ENCODE results near the gene SBK1. TPM values are rescaled to one million over a fixed set of nuclear protein-coding genes. Genes with fewer than 3 reads are reported as not detected.

SBK1 gene
- total RNA-seq, 1 experiment from 2014 or later, result 19.2 TPM

- no peak for TF ChIP-seq EZH2phosphoT487 (IDR thresholded peaks at IDR 0.05; ENCODE audit: borderline replicate concordance)
- no peak for TF ChIP-seq EZH2 (IDR thresholded peaks at IDR 0.05)
- no peak for TF ChIP-seq ZBTB33 (IDR thresholded peaks at IDR 0.05; ENCODE audit: extremely low read depth, insufficient replicate concordance, low read length)
These were observed 19.6 kb downstream of the SBK1 start (continued) for GRCh38 chr16:28311913-28312312.

DNA sequence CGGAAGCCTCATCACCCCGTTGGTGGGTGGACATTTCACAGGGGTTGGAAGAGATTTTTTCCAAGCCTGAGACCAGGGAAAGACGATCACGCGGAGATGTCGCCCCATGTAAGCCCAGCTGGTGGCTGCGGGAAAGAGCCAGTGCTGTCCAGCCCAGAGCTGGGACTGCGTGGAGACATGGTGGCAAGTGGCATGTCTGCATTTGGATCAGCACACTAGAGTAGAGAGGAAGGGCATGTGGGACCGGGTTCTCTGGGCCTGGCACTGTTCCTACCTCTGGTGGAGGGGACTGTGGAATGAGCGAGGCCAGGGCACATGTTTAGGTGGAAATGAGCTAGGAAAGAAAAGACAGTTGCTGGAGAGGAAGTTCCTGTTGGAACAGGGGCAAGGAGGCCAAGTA, 20.0 kb downstream of the SBK1 start:
- Histone ChIP-seq H3K4me3 (replicated peaks in 1 of 2; ENCODE audit: low read depth in 1 of 2, low read length in 2 of 2) (no peak overlapping the region), H3K4me1 (ENCODE audit: control insufficient read depth in 1 of 2, insufficient read depth in 2 of 2, low read length in 2 of 2) (peaks cover 4 to 13% of the 10 kb centered on the region in 2 experiments; a peak in 2 of 4 replicates), H3K36me3 (ENCODE audit: control insufficient read depth in 1 of 2, insufficient read depth in 2 of 2, low read length in 2 of 2) (no peaks in the 10 kb centered on the region), H3K4me2 (ENCODE audit: low read length) (no peak overlapping the region), H4K20me1 (ENCODE audit: insufficient read depth) (no peaks in the 10 kb centered on the region), H3K79me2 (ENCODE audit: insufficient read depth, low read length) (no peaks in the 10 kb centered on the region), H3K27me3 (ENCODE audit: insufficient read depth, low read length) (no peaks in the 10 kb centered on the region), H2AFZ (ENCODE audit: low read depth, low read length, poor library complexity, severe bottlenecking) (no peak overlapping the region), H3K9me3 (ENCODE audit: control insufficient read depth in 1 of 2, insufficient read depth in 1 of 2, low read depth in 1 of 2, low read length in 2 of 2) (no peaks in the 10 kb centered on the region), H3K27ac (ENCODE audit: low read depth, low read length) (no peak overlapping the region), H3K9me2 (ENCODE audit: insufficient read depth) (no peaks in the 10 kb centered on the region), H3K9ac (ENCODE audit: low read length) (no peak overlapping the region)
- ATAC-seq (no peak), DNase-seq (ENCODE audit: low read depth, low spot score) (no peak)
- BruUV-seq (replicated peaks), result no TSS peak
- ChIA-PET POLR2A (no interaction called here), RAD21 (ENCODE audit: low non-redundant PET in 1 of 2, low total read pairs in 2 of 2, uncharacterized antibody in 2 of 2, unreplicated experiment in 2 of 2) (no interaction called here), CTCF (no interaction called here)
- intact Hi-C loops (cut with micrococcal nuclease), result no loop called here
- TF ChIP-seq CBX3 (IDR thresholded peaks at IDR 0.05; ENCODE audit: low read depth) (no peak), YY1 (IDR thresholded peaks at IDR 0.05; ENCODE audit: extremely low read depth, insufficient replicate concordance, low read depth, low read length) (no peak), RAD21 (IDR thresholded peaks at IDR 0.05; ENCODE audit: low read depth) (no peak), ATF3 (IDR thresholded peaks at IDR 0.05) (no peak), SP1 (IDR thresholded peaks at IDR 0.05; ENCODE audit: low read depth) (no peak), ZBTB33 (IDR thresholded peaks at IDR 0.05; ENCODE audit: extremely low read depth, insufficient replicate concordance, low read length) (no peak), POLR2AphosphoS5 (IDR thresholded peaks at IDR 0.05; ENCODE audit: low read depth, low read length) (no peak), EZH2phosphoT487 (IDR thresholded peaks at IDR 0.05; ENCODE audit: borderline replicate concordance) (no peak), TCF7L2 (IDR thresholded peaks at IDR 0.05; ENCODE audit: borderline replicate concordance, extremely low read depth, insufficient read depth, insufficient read length) (no peak), ZFX (IDR thresholded peaks at IDR 0.05) (no peak), ELF1 (IDR thresholded peaks at IDR 0.05; ENCODE audit: borderline replicate concordance, low read depth) (no peak), EGR1 (IDR thresholded peaks at IDR 0.05; ENCODE audit: low read depth) (no peak)
- TF ChIP-seq, protein P1, sequence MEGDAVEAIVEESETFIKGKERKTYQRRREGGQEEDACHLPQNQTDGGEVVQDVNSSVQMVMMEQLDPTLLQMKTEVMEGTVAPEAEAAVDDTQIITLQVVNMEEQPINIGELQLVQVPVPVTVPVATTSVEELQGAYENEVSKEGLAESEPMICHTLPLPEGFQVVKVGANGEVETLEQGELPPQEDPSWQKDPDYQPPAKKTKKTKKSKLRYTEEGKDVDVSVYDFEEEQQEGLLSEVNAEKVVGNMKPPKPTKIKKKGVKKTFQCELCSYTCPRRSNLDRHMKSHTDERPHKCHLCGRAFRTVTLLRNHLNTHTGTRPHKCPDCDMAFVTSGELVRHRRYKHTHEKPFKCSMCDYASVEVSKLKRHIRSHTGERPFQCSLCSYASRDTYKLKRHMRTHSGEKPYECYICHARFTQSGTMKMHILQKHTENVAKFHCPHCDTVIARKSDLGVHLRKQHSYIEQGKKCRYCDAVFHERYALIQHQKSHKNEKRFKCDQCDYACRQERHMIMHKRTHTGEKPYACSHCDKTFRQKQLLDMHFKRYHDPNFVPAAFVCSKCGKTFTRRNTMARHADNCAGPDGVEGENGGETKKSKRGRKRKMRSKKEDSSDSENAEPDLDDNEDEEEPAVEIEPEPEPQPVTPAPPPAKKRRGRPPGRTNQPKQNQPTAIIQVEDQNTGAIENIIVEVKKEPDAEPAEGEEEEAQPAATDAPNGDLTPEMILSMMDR (IDR thresholded peaks at IDR 0.05 in 2 of 3, conservative IDR thresholded peaks at IDR 0.05 in 1 of 3; ENCODE audit: borderline replicate concordance in 1 of 3, insufficient read depth in 1 of 3, low read depth in 2 of 3, low read length in 2 of 3), result no peak
- TF ChIP-seq, protein P2, sequence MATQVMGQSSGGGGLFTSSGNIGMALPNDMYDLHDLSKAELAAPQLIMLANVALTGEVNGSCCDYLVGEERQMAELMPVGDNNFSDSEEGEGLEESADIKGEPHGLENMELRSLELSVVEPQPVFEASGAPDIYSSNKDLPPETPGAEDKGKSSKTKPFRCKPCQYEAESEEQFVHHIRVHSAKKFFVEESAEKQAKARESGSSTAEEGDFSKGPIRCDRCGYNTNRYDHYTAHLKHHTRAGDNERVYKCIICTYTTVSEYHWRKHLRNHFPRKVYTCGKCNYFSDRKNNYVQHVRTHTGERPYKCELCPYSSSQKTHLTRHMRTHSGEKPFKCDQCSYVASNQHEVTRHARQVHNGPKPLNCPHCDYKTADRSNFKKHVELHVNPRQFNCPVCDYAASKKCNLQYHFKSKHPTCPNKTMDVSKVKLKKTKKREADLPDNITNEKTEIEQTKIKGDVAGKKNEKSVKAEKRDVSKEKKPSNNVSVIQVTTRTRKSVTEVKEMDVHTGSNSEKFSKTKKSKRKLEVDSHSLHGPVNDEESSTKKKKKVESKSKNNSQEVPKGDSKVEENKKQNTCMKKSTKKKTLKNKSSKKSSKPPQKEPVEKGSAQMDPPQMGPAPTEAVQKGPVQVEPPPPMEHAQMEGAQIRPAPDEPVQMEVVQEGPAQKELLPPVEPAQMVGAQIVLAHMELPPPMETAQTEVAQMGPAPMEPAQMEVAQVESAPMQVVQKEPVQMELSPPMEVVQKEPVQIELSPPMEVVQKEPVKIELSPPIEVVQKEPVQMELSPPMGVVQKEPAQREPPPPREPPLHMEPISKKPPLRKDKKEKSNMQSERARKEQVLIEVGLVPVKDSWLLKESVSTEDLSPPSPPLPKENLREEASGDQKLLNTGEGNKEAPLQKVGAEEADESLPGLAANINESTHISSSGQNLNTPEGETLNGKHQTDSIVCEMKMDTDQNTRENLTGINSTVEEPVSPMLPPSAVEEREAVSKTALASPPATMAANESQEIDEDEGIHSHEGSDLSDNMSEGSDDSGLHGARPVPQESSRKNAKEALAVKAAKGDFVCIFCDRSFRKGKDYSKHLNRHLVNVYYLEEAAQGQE (IDR thresholded peaks at IDR 0.05; ENCODE audit: low read depth), result no peak

Data from HCT116 (cell line).